Duodenal mucosa (tissue), 2 donors: ENCODE measurements around the gene LAD1.

Experiments
- H3K27ac ChIP-seq: one replicate; pipeline ENCODE4 v1.7.0; 2013; ENCODE audit warnings: low read depth, low read length
- H3K27me3 ChIP-seq, 2 donors: one replicate each; pipeline ENCODE4 v1.7.0; 2013; ENCODE audit warnings: low read length in 2 of 2, control low read depth in 1 of 2; ENCODE audit not compliant: insufficient read depth in 2 of 2, control insufficient read depth in 1 of 2
- H3K36me3 ChIP-seq, 2 donors: one replicate each; pipeline ENCODE4 v1.7.0; 2013; ENCODE audit warnings: low read length in 2 of 2, control low read depth in 1 of 2; ENCODE audit not compliant: insufficient read depth in 2 of 2, control insufficient read depth in 1 of 2
- H3K4me1 ChIP-seq, 2 donors: one replicate each; pipeline ENCODE4 v1.7.0; 2013; ENCODE audit warnings: low read length in 2 of 2, control low read depth in 1 of 2; ENCODE audit not compliant: insufficient read depth in 2 of 2, control insufficient read depth in 1 of 2
- H3K4me3 ChIP-seq, 2 donors: one replicate each; pipeline ENCODE4 v1.7.0; 2013; ENCODE audit warnings: low read length in 2 of 2, low read depth in 1 of 2
- H3K9ac ChIP-seq, 2 donors: one replicate each; pipeline ENCODE4 v1.7.0; 2013; ENCODE audit warnings: low read length in 2 of 2, low read depth in 1 of 2
- H3K9me3 ChIP-seq, 2 donors: one replicate each; pipeline ENCODE4 v1.7.0; 2013; ENCODE audit warnings: low read length in 2 of 2, control low read depth in 1 of 2; ENCODE audit not compliant: control insufficient read depth in 1 of 2

LAD1 gene

GRCh38 chr1:201331166-201331565 is 68.0 kb downstream of the LAD1 start:
- no peak overlapping the region for H3K4me3 ChIP-seq
- H3K4me1 ChIP-seq: no peaks in the 10 kb centered on the region
- no peak overlapping the region for H3K9ac ChIP-seq
- H3K27me3 ChIP-seq: peaks cover 0 to 2% of the 10 kb centered on the region in 2 donors
- no peaks in the 10 kb centered on the region for H3K9me3 ChIP-seq
- no peak overlapping the region for H3K27ac ChIP-seq
- H3K36me3 ChIP-seq: no peaks in the 10 kb centered on the region
